Measurements from ENCODE around the gene MROH9. TPM values are rescaled to one million over a fixed set of nuclear protein-coding genes. Genes with fewer than 3 reads are reported as not detected.
"Not testable (repeated sequence)": the region's sequence is repeated elsewhere in the genome, so short reads cannot be mapped to it uniquely, and the experiment has no call there.

Gene MROH9
- total RNA-seq, 1 donor from 2014 or later: not detected

- TF ChIP-seq CTCF (IDR thresholded peaks at IDR 0.05): no peak
- no peaks in the 10 kb centered on the region for H3K4me1 ChIP-seq
- no peaks in the 10 kb centered on the region for H3K36me3 ChIP-seq
- H3K9me3 ChIP-seq: no peaks in the 10 kb centered on the region
- no peak overlapping the region for H3K4me3 ChIP-seq
- no peak for DNase-seq (ENCODE audit: low spot score in 2 of 2)
- H3K27me3 ChIP-seq: no peaks in the 10 kb centered on the region
- no peak overlapping the region for H3K27ac ChIP-seq
- intact Hi-C loops (cut with DNase I): no loop called here
Measured at GRCh38 chr1:170893655-170894297, 41.6 kb upstream of the MROH9 start.

GRCh38 chr1:170903961-170904360 is 31.4 kb upstream of the MROH9 start:
- no peaks in the 10 kb centered on the region for H3K27me3 ChIP-seq

DNA sequence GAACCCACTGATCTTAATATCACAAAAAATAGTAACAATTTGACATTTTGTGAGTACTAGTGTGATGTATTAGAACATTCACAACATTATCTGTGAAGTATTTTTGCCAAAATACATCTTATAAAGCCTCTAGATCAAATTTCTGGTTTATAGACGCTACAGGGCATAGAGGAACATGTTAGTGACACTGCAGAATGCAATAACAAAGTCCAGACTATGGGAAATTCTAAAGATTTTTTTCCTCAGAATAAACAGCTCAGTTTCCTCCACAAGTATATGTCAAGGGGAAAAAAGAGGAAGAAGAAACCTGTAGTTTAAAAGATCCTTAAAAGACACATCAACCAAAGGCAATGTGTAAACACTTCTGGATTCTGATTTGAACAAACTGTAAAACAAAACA is 26.4 kb upstream of the MROH9 start:
- Histone ChIP-seq H3K4me3 (no peak overlapping the region), H3K4me1 (peaks cover 0 to 3% of the 10 kb centered on the region in 2 donors), H3K9me3 (no peaks in the 10 kb centered on the region), H3K27ac (no peak overlapping the region), H3K27me3 (no peaks in the 10 kb centered on the region), H3K36me3 (no peaks in the 10 kb centered on the region)
- TF ChIP-seq CTCF (IDR thresholded peaks at IDR 0.05): no peak
- intact Hi-C loops (cut with DNase I): no loop called here
- no peak for DNase-seq (ENCODE audit: low spot score in 2 of 2)

More at GRCh38 chr1:170903961-170904360, 31.4 kb upstream of the MROH9 start:
- TF ChIP-seq CTCF (IDR thresholded peaks at IDR 0.05): no peak
- no peaks in the 10 kb centered on the region for H3K36me3 ChIP-seq
- intact Hi-C loops (cut with DNase I): no loop called here
- DNase-seq (ENCODE audit: low spot score in 2 of 2): no peak
- H3K27ac ChIP-seq: peak overlapping the region; percentile 36 to 52
- H3K4me1 ChIP-seq: peaks cover 0 to 3% of the 10 kb centered on the region in 2 donors
- H3K9me3 ChIP-seq: no peaks in the 10 kb centered on the region
- H3K4me3 ChIP-seq: no peak overlapping the region

GRCh38 chr1:170910273-170910672 is 25.1 kb upstream of the MROH9 start:
- intact Hi-C loops (cut with DNase I): no loop called here
- TF ChIP-seq CTCF (IDR thresholded peaks at IDR 0.05): no peak
- Histone ChIP-seq H3K4me3 (no peak overlapping the region), H3K4me1 (no peaks in the 10 kb centered on the region), H3K36me3 (no peaks in the 10 kb centered on the region), H3K9me3 (no peaks in the 10 kb centered on the region), H3K27ac (peak overlapping the region; percentile 21 to 51), H3K27me3 (no peaks in the 10 kb centered on the region)
- DNase-seq (ENCODE audit: low spot score in 2 of 2): no peak

GRCh38 chr1:170917373-170917772 is 18.0 kb upstream of the MROH9 start:
- H3K9me3 ChIP-seq: peaks cover 6 to 23% of the 10 kb centered on the region in 2 donors
- no peak for TF ChIP-seq CTCF (IDR thresholded peaks at IDR 0.05)
- intact Hi-C loops (cut with DNase I): no loop called here
- no peaks in the 10 kb centered on the region for H3K27me3 ChIP-seq
- no peak overlapping the region for H3K4me3 ChIP-seq
- no peak for DNase-seq (ENCODE audit: low spot score in 2 of 2)
- no peaks in the 10 kb centered on the region for H3K36me3 ChIP-seq
- no peak overlapping the region for H3K27ac ChIP-seq
- no peaks in the 10 kb centered on the region for H3K4me1 ChIP-seq

DNA sequence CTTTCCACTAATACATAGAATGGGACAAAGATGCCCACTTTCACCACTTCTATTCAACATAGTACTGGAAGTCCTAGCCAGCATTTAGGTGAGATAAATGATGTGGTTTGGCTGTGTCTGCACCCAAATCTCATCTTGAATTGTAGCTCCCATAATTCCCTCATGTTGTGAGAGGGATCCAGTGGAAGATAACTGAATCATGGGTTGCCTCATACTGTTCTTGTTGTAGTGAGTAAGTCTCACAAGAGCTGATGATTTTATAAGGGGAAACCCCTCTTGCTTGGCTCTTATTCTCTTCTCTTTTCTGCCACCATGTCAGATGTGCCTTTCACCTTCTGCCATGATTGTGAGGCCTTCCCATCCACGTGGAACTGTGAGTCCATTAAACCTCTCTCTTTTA is 10.7 kb upstream of the MROH9 start:
- not testable (repeated sequence) for H3K4me3 ChIP-seq; DNase-seq (ENCODE audit: low spot score in 2 of 2); H3K27me3 ChIP-seq; H3K27ac ChIP-seq; H3K36me3 ChIP-seq; H3K4me1 ChIP-seq
- H3K9me3 ChIP-seq: peaks cover 6 to 24% of the 10 kb centered on the region in 2 donors
- intact Hi-C loops (cut with DNase I): loop anchor here (5.0 to 10.0 kb wide), 2 partner anchors 37 to 240 kb away; no protein-coding TSS in a partner anchor
